GM23248 (cell line): ENCODE data around the gene ACBD5. TPM values are rescaled to one million over a fixed set of nuclear protein-coding genes. Genes with fewer than 3 reads are reported as not detected.

Experiments
- DNase-seq: peaks from one replicate; pipeline ENCODE4 v3.0.0-alpha.2; 2015
- H2AFZ ChIP-seq: fragments of 200-600 bp; sonication (generic); 2 replicates; pipeline ENCODE4 v1.6.1; 2016; ENCODE audit warnings: antibody characterized with exemption
- H3F3A ChIP-seq: fragments of 200-600 bp; sonication (generic); 2 replicates; pipeline ENCODE4 v1.6.1; 2016; ENCODE audit warnings: mild to moderate bottlenecking, antibody characterized with exemption, mixed run types; ENCODE audit not compliant: insufficient read depth
- H3K27ac ChIP-seq: fragments of 200-600 bp; sonication (generic); 2 replicates; pipeline ENCODE4 v1.5.1; 2016; ENCODE audit warnings: mild to moderate bottlenecking
- H3K27me3 ChIP-seq: fragments of 200-600 bp; sonication (generic); replicated peaks from 2 replicates; pipeline ENCODE4 v1.6.1; 2016; ENCODE audit warnings: mild to moderate bottlenecking; ENCODE audit not compliant: insufficient read depth
- H3K36me3 ChIP-seq: fragments of 200-600 bp; sonication (generic); 2 replicates; pipeline ENCODE4 v1.6.1; 2016; ENCODE audit warnings: low read depth, mild to moderate bottlenecking
- H3K4me1 ChIP-seq: fragments of 200-600 bp; sonication (generic); 2 replicates; pipeline ENCODE4 v1.6.1; 2016; ENCODE audit warnings: mild to moderate bottlenecking; ENCODE audit not compliant: insufficient read depth
- H3K4me2 ChIP-seq: fragments of 200-600 bp; sonication (generic); one replicate; pipeline ENCODE4 v1.6.1; 2016; ENCODE audit warnings: mild to moderate bottlenecking; ENCODE audit not compliant: unreplicated experiment
- H3K4me3 ChIP-seq: fragments of 200-600 bp; sonication (generic); 2 replicates; pipeline ENCODE4 v1.5.1; 2016; ENCODE audit warnings: mild to moderate bottlenecking
- H3K79me2 ChIP-seq: fragments of 200-600 bp; sonication (generic); 2 replicates; pipeline ENCODE4 v1.6.1; 2016; ENCODE audit warnings: mild to moderate bottlenecking; ENCODE audit not compliant: insufficient read depth
- H3K9ac ChIP-seq: fragments of 200-600 bp; sonication (generic); 2 replicates; pipeline ENCODE4 v1.6.1; 2016; ENCODE audit warnings: mild to moderate bottlenecking
- H3K9me2 ChIP-seq: fragments of 200-600 bp; sonication (generic); 2 replicates; pipeline ENCODE4 v1.6.1; 2016; ENCODE audit warnings: mixed run types, mild to moderate bottlenecking, moderate library complexity; ENCODE audit not compliant: insufficient read depth
- H3K9me3 ChIP-seq: fragments of 200-600 bp; sonication (generic); one replicate; pipeline ENCODE4 v1.6.1; 2017; ENCODE audit warnings: low read depth
- H4K20me1 ChIP-seq: fragments of 200-600 bp; sonication (generic); 2 replicates; pipeline ENCODE4 v1.6.0; 2016; ENCODE audit not compliant: insufficient read depth
- EZH2 ChIP-seq: fragments of 200-600 bp; sonication (generic); IDR thresholded peaks from 2 replicates; pipeline ENCODE4 v1.6.1; 2018; ENCODE audit warnings: antibody characterized with exemption, mild to moderate bottlenecking; ENCODE audit not compliant: insufficient read depth, poor library complexity, severe bottlenecking
- EZH2phosphoT487 ChIP-seq: fragments of 200-600 bp; sonication (generic); IDR thresholded peaks from 2 replicates; pipeline ENCODE4 v1.6.1; 2018; ENCODE audit warnings: antibody characterized with exemption, moderate library complexity, mild to moderate bottlenecking, low read depth; ENCODE audit not compliant: insufficient read depth
- in situ Hi-C: fragments of 300-500 bp; cut with MboI; formaldehyde crosslinking; loops from 2 replicates; pipeline ENCODE4 v1.15.0; 2020
- polyA plus RNA-seq: library from polyadenylated mRNA; unstranded; fragments of >200 nt; fragmentation: Nextera tagmentation; extraction: Ambion mirVana; gene quantifications from 2 replicates; pipeline ENCODE4 v1.2.1, GENCODE V29; 2016
- small RNA-seq: library from RNA; depleted of rRNA; stranded (forward); fragments of <200 nt; gene quantifications from one replicate; pipeline ENCODE3, GENCODE V24; 2014; ENCODE audit warnings: low read depth, low replicate concordance
- total RNA-seq: library from RNA; depleted of rRNA; stranded (reverse); fragments of >200 nt; shearing (Covaris generic); gene quantifications from 2 replicates; pipeline ENCODE4 v1.2.3, GENCODE V29; 2014; rRNA removed

The ACBD5 gene
- total and polyA plus RNA-seq, 2 experiments from 2014 or later = 18.8 to 25.0 TPM

DNA sequence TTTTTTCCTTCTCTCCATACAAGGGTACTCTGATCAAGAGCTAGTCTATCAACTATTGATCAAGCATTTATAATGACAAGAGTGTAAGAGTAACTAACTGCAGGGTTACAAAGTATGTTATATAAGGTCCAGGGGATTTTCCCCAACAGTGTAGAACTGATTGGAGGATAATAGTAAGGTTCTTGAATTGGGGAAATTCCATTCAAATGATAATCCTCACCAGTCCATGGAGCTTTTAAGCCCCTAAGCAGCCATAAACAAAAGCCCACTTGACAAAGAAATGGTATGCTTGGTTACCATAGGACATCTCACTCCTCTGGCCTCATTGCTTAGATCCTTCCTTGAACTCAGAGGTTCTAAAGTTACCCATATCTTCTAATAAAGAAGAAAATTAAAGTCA, 94.7 kb downstream of the ACBD5 start:
- Histone ChIP-seq H3K36me3 (peaks cover 60% of the 10 kb centered on the region), H3K9ac (no peak overlapping the region), H3K4me2 (no peak overlapping the region), H3F3A (peaks cover 9% of the 10 kb centered on the region; the same call in 1 of the 2 replicates), H3K9me2 (no peaks in the 10 kb centered on the region), H3K27me3 (no peaks in the 10 kb centered on the region), H3K9me3 (no peaks in the 10 kb centered on the region), H4K20me1 (no peaks in the 10 kb centered on the region), H2AFZ (no peak overlapping the region), H3K4me3 (no peak overlapping the region), H3K27ac (no peak overlapping the region), H3K4me1 (peaks cover 13% of the 10 kb centered on the region; the same call in 1 of the 2 replicates), H3K79me2 (peaks cover 99% of the 10 kb centered on the region)
- in situ Hi-C loops = no loop called here
- DNase-seq = no peak
- TF ChIP-seq EZH2 (no peak), EZH2phosphoT487 (no peak)

Small RNAs within 50 kb of the gene (small RNA-seq; reads per million reads assigned to genes)
- 17.1 reads per million, percentile 88 among the genes with 10 or more reads in this experiment for gene RNU2-24P
- gene RNU7-12P = not detected

Other genes with a start within 250 kb of the ACBD5 start
- gene ANKRD26, start 140.3 kb downstream of the ACBD5 start, total RNA-seq = 5.4 and 5.6 TPM in 2 replicates
- gene ANKRD26, start 140.3 kb downstream of the ACBD5 start, polyA plus RNA-seq = 4.1 and 4.8 TPM in 2 replicates
- 102 and 109 TPM in 2 replicates for gene YME1L1, start 86.4 kb downstream of the ACBD5 start, total RNA-seq
- 105 and 108 TPM in 2 replicates for gene YME1L1, start 86.4 kb downstream of the ACBD5 start, polyA plus RNA-seq
- 8.6 and 8.9 TPM in 2 replicates for gene MASTL, start 85.4 kb downstream of the ACBD5 start, total RNA-seq
- 7.4 and 8.4 TPM in 2 replicates for gene MASTL, start 85.4 kb downstream of the ACBD5 start, polyA plus RNA-seq